ENCODE data around the gene RNF151. TPM values are rescaled to one million over a fixed set of nuclear protein-coding genes. Genes with fewer than 3 reads are reported as not detected.
"Not testable (repeated sequence)": the region's sequence is repeated elsewhere in the genome, so short reads cannot be mapped to it uniquely, and the experiment has no call there.

Gene RNF151
- polyA plus RNA-seq, 2 of the 4 experiments (the other 2 are of a cell fraction): not detected

- TF ChIP-seq REST (IDR thresholded peaks at IDR 0.05) (no peak), EHF (CRISPR knock-in tag; IDR thresholded peaks at IDR 0.05) (peak; percentile 48; the same call in 1 of the 2 replicates), CHD2 (IDR thresholded peaks at IDR 0.05; ENCODE audit: low read length, partially characterized antibody) (no peak), RFX5 (IDR thresholded peaks at IDR 0.05) (no peak), RARB (CRISPR knock-in tag; IDR thresholded peaks at IDR 0.05) (0 out of 2 replicates have a peak, but pooled peaks have one; percentile 42), TFCP2L1 (CRISPR knock-in tag; IDR thresholded peaks at IDR 0.05) (peak; percentile 86), JUNB (IDR thresholded peaks at IDR 0.05) (no peak)
Observed at GRCh38 chr16:2009791-2010510, 43.3 kb downstream of the RNF151 start, which contains the start of gene ZNF598 (continued).

DNA sequence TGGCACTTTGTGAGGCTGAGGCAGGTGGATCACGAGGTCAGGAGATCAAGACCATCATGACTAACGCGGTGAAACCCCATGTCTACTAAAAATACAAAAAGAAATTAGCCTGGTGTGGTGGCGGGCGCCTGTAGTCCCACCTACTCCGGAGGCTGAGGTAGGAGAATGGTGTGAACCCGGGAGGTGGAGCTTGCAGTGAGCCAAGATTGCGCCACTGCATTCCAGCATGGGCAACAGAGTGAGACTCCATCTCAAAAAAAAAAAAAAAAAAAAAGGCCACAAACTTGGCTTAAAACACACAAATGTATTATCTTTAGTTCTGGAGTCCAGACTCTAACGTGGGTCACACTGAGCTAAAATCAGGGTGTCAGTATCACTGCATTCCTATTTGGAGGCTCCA is 45.1 kb downstream of the RNF151 start:
- peak overlapping the region in 1 of 2 experiments; percentile 55; a peak in 2 of 6 replicates for H3K27ac ChIP-seq
- H3K4me3 ChIP-seq; DNase-seq (ENCODE audit: low read depth in 1 of 2, low spot score in 1 of 2); ATAC-seq; H3K4me2 ChIP-seq; H3K9me3 ChIP-seq; FAIRE-seq: not testable (repeated sequence)
- WGBS (ENCODE audit: missing lambda C conversion rate): 81% methylated on average over 9 of the region's 9 CpGs
- ChIA-PET POLR2A (interaction anchor here (1.0 kb wide), 1 partner anchor 143 kb away, joined by 11 read pairs; the partner anchor contains the start of gene TRAF7), CTCF (interaction anchor here (0.6 to 5.4 kb wide), 4 partner anchors 8 to 132 kb away, joined by 4 to 41 read pairs (median 28); no protein-coding TSS in a partner anchor)
- peak in 1 of 2 experiments; percentile 66; a peak in 2 of 4 replicates for TF ChIP-seq CEBPB (IDR thresholded peaks at IDR 0.05)
- H3K4me1 ChIP-seq: peaks cover 52% of the 10 kb centered on the region

DNA sequence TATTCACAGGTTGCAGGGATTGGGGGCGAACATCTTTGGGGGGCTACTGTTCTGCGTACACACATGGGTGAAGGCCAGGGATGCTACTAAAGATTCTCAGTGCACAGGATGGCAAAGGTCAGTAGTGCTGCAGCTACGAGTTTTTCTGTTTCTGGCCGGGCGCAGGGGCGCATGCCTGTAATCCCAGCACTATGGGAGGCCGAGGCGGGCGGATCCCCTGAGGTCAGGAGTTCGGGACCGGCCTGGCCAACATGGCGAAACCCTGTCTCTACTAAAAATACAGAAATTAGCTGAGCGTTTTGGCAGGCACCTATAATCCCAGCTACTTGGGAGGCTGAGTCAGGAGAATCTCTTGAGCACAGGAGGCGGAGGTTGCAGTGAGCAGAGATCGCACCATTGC is 46.9 kb downstream of the RNF151 start:
- Histone ChIP-seq H3K4me1 (peaks cover 35% of the 10 kb centered on the region), H3K4me3 (no peak overlapping the region), H3K4me2 (no peak overlapping the region), H3K27ac (peak overlapping the region in 1 of 2 experiments; percentile 93; a peak in 3 of 6 replicates), H3K9me3 (no peaks in the 10 kb centered on the region)
- no peak for TF ChIP-seq CHD2 (IDR thresholded peaks at IDR 0.05; ENCODE audit: low read length, partially characterized antibody)
- TF ChIP-seq KDM5A (IDR thresholded peaks at IDR 0.05): no peak
- TF ChIP-seq BCL3 (IDR thresholded peaks at IDR 0.05): no peak
- no peak for TF ChIP-seq ELK1 (IDR thresholded peaks at IDR 0.05; ENCODE audit: low read depth, low read length)
- no peak for TF ChIP-seq CBX8 (IDR thresholded peaks at IDR 0.05)
- TF ChIP-seq ZNF302 (CRISPR knock-in tag; IDR thresholded peaks at IDR 0.05): no peak
- no peak for TF ChIP-seq ESRRA (IDR thresholded peaks at IDR 0.05; ENCODE audit: borderline replicate concordance, low read length)
- no peak for TF ChIP-seq RAD21 (conservative IDR thresholded peaks at IDR 0.05 in 1 of 2, IDR thresholded peaks at IDR 0.05 in 1 of 2)
- no peak for TF ChIP-seq FOSL2 (IDR thresholded peaks at IDR 0.05)
- TF ChIP-seq FOSL2 (CRISPR knock-in tag; IDR thresholded peaks at IDR 0.05): no peak
- no peak for TF ChIP-seq PHF8 (IDR thresholded peaks at IDR 0.05; ENCODE audit: borderline replicate concordance, low read depth)
- ATAC-seq: no peak
- no peak for FAIRE-seq
- ChIA-PET CTCF (interaction anchor here (1.1 to 5.4 kb wide), 7 partner anchors 9 to 139 kb away, joined by 3 to 41 read pairs (median 5); no protein-coding TSS in a partner anchor), POLR2A (interaction anchor here (1.2 kb wide), 1 partner anchor 49 kb away, joined by 3 read pairs; the partner anchor contains the start of gene RPS2)
- DNase-seq (ENCODE audit: low read depth in 1 of 2, low spot score in 1 of 2): no peak
- WGBS (ENCODE audit: missing lambda C conversion rate): 85% methylated on average over 15 of the region's 15 CpGs

Measured in A549 (cell line).